ENCODE measurements around the gene OCRL.

DNA sequence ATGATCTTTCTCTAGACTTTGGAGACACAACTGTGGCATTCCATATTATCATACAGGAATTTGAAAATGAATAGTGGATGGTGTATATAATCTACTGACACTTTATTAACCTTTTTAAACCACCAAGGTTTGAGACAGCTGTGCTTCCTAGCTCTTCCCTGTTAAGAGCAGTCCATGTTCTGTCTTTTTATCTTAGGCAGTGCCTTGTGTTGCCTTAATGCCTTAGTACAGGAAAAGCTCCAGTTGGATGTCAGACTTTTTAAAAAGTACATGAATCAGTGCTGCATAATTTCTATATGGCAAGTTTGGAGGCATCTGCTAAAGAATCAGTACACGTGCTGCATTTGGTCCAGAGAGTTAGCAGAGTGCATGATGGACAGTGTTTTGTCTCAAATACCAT, 45.1 kb downstream of the OCRL start:
- no peak for TF ChIP-seq EP300 (IDR thresholded peaks at IDR 0.05; ENCODE audit: borderline replicate concordance)
- no peak for TF ChIP-seq REST (IDR thresholded peaks at IDR 0.05; ENCODE audit: low read depth)
- TF ChIP-seq RAD21 (IDR thresholded peaks at IDR 0.05; ENCODE audit: low read depth): no peak
- no peak for TF ChIP-seq FOXM1 (IDR thresholded peaks at IDR 0.05; ENCODE audit: borderline replicate concordance, low read depth)
- TF ChIP-seq CEBPB (IDR thresholded peaks at IDR 0.05): no peak
- no peak for TF ChIP-seq TAF1 (IDR thresholded peaks at IDR 0.05; ENCODE audit: low read depth)
